Cerebellar cortex (tissue), 1 donor: Measurements from ENCODE around the gene KLHL36.

Experiments used
- DNase-seq: peaks from one replicate; pipeline ENCODE4 v3.0.0-alpha.2; 2015; ENCODE audit warnings: low spot score

Gene KLHL36

DNA sequence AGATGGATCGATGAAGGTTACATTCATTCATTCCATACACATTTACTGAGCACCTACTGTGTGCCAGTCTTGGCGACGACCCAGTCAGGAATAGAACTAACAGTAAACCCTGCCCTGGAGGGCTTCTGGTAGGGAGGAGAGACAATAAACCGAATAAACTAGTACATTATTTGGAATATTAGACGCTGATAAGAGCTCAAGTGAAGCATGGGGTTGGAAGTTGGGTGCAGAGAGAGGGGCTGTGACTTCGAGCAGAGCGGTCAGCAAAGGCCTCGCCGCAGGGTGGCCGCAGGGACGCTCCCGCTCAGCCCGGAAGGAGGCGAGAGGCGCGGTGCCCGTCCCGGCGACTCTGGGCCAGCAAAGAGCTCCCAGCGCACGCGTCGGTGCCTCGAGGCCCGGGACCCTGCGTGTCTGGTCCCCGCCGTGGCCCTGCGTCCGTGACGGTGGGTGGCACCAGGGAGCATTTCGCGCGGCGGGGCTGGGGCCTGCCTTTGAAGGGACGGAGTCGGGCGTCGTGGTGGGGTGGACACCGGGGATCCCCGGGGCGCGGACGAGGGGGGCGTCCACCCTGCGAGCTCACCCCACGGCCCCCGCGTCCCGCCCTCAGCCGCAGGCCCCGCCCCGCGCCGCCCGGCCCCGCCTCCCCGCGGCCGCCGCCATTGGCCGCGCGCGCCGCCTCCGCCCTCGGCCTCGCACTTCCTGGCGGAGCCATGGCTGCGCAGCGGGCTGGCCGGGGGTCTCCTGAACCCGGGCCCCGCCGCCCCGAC, at the start of gene KLHL36:
Gene KLHL36 (plus strand): TSS at position 684 of the 767 bp plus-strand sequence. CDS start 2,357 bp downstream, outside the sequence.
- DNase-seq: peak; percentile 19

DNA sequence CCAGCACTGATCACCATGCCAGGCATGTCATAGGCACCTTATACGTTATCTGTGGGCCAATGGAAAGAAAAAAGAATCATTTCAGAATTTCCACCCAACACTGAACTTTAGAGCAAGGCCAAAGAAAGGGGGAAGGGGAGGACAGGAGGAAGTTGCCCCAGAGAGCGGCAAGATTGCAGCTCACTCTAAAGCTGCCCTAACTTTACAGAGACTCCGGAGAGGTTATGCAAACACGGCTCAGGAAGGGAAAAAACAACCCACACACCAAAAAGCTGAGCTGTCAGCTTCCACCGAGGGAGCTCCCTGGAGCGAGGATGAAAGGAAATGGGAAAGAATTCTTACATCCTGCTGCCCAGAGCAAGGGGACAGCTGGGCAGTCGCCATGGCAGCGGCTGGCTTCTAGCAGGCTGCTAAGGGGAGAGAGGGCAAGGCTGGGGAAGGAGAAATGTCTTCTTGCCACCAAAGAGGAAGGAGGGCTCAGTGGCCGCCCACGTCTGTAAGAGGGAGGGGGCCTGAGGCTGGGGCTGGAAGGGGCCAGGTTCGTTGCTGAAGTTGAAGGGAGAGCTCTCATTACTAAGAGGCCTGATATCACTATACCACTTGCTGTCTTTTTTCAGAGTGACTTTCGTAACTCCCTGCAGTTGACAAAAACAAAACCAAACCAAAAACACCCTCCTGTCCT, 48.6 kb upstream of the KLHL36 start:
- peak; percentile 29 for DNase-seq

GRCh38 chr16:84600343-84601229, 47.7 kb upstream of the KLHL36 start:
- no peak for DNase-seq

DNA sequence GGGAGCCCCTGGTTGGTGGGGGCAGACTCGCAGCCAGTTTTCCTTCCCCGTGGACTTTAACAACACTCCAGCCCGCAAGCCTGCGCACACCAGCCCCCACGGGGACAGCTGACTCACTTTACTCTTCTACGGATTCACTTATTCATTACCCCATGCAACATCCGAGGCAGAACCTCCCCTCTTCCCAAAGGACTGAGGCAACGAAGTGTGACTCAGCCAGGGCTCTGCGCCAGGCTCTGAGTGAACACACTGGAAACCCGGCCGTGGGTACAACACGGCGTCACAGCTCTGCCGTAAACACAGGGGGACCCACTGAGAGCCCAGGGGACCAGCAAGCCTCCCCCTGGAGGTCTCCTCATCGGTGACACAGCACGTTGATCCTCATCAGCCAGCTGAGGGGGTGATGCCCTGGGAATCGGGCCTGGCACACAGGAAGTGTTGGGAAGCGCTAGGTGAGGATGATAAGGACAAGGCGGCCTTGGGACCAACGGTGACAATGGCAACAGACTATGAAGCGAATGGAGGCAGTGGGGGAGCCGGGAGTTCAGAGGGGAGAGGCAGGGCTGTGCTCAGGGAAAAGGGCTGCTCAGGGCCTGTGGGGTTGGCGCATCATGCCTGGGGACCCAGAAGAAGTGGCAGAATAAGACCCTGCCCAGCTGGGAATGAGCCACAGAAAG, 45.0 kb upstream of the KLHL36 start:
- DNase-seq: no peak

DNA sequence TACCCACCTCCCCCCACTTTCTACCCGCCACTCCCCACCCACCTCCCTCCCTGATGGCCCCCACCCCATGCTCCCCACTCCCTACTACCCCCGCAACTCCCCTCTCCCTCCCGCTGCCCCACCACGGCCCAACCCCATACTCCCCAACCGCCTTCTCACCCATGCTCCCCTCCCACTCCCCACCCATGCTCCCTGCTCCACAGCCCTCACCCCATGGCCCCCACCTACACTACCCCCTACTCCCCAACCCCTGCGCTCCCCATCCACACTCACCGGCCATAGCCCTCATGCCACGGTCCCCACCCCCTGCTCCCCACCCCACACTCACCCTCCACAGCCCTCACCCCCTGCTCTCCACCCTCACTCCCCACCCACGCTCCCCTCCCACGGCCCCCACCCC, 44.4 kb upstream of the KLHL36 start:
- no peak for DNase-seq

DNA sequence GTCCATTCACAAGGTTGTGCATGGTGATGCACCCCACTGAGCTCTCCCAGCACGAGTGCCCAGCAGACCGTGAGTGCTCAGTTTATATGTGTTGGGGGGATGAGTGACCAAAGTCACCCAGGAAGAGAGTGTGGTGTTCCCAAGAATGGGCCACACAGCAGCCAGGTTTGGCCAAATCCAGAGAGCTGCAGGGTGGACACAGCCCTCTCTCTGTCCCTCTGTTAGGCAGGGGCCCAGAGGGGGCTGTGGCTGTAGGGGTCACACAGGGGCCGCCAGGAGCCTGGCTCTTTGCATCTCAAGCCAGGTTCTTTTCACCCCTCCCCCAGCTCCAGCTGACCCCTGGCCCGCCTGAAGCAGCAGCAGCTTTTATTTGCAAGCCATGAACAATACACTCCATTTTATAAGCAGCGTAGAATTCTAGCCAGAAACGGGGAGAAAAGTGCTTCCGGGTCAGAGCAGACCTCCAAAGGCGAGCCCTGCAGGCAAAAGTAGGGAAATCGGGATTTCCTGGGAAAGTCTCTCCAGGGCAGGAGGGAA, 43.8 kb upstream of the KLHL36 start:
- no peak for DNase-seq

- no peak for DNase-seq
These were observed 42.9 kb upstream of the KLHL36 start for GRCh38 chr16:84605339-84605848.

DNA sequence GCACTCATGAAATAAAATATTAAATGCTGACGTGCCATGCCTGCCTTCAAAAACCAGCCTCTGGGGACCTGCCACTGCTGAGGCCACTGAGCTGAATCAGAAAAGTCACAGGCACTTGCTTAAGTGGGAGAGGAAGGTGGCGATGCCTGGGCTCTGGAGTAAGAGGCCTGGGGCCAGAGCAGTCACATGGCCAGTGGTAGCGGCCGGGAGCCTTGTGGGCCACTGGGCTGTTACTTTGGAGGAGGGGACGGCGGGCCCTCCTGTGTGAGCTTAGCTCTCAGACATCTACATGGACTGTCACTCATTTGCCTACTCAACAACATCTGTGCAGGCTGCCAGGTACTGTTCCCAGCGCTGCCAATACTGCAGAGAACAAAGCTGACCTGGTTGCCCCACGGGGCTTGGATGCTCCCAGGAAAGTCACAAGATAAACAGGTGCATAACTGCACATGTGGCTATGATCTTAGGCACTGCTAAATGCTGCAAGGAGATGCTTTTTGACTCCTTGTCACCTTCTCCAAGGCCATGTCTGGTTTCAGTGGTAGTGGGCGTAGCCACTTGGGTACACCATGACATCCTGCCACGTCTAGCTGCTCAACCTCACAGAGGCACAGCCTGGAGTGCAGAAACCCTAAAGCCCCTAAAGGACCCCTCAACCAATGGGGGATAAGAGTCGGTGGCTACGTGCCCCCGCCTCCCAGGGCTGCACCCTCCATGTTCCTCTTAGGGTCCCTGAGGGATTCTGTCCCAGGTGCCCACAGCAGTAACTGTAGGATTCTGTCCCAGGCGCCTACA, 42.0 kb upstream of the KLHL36 start:
- DNase-seq: no peak

DNA sequence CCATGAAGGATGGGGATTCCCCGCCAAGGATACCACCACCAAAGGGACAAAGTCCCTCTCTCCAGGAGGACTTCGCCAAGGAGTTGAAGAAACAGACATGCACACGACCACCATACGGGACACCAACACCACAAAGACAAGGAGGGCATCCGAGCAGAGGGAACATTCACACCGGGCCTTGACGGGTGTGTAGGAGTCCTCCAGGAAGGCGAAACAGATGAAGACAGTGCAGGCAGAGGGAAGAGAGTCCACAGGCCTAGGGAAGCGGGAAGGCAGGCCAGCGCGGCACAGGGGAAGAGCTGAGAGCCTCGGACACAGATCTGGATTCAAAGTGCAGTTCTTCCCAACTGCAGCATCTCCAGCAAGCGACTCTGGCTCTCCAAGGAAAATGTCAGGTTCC, 41.2 kb upstream of the KLHL36 start:
- no peak for DNase-seq

GRCh38 chr16:84607694-84608093, 40.6 kb upstream of the KLHL36 start:
- DNase-seq: no peak

DNA sequence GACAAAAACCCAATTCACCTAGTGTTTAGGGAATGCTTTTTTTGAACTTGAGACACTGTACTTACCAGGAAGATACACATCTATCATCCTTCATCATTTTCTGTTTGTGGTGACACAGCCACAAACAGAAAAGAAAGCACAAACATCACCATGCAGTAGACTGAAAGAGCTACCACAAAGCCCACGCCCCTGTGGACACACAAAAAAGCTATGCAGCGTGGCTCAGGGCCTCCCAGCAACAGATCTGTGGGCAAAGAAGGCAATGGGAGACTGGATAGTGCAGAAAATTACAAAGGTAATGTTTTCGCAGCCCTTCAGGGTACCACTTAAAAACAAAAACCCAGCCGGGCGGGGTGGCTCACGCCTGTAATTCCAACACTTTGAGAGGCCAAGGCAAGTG, 40.0 kb upstream of the KLHL36 start:
- DNase-seq: no peak

- no peak for DNase-seq
These were observed 38.6 kb upstream of the KLHL36 start for GRCh38 chr16:84609563-84610177.

GRCh38 chr16:84610376-84610775, 37.9 kb upstream of the KLHL36 start:
- DNase-seq: no peak

- DNase-seq: no peak
These were observed 37.3 kb upstream of the KLHL36 start for GRCh38 chr16:84611041-84611440.

GRCh38 chr16:84612686-84613085, 35.6 kb upstream of the KLHL36 start:
- no peak for DNase-seq

DNA sequence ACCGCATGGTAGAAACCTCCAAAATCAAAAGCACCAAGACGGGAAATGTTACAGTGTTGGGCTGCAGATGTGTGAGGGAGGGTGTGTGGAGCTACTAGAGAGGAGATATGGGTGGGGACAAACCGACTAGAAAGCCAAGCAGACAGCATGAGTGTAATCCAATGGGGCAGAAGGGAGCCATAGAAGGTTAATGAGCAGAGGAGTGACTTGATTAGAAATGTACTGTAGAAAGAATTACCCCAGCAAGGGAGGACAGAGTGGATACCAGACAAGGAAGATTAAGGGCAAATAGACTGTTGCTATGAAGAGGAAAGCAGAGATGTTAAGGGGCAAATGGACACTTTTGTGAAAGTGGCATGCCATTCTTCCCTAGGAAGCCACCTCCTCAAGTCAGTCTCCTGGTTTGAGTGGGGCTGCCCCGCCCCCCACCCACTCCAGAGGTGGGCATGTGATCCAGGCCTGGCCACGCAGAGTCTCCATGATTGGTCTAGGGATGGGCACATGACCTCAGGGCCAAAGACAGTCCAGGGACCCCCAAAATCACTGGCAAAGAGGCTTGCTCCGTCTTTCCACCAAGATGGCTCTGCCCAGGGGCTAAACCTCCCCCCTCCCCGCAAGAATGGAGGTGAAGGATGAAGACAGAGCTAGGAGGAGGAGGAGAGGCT, 34.8 kb upstream of the KLHL36 start:
- DNase-seq: no peak

DNA sequence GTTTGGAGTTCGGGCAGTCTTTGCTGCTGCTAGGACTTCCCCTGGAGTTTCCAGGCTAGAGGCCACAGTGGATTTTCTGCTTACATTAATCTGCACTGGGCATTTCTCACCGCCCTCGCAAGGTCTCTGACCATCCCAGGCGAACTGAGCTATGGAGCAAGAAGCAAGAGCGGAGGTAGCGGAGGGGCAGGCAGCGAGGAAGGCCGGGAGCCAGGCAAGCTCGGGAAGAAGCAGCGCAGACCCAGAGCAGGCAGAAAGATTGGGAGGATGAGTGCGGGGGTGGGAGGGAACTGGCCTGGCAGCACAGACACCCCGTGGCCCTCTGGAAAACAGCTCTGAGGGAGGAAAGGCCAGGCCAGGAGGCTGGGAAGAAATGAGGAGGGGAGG, 34.2 kb upstream of the KLHL36 start:
- no peak for DNase-seq

DNA sequence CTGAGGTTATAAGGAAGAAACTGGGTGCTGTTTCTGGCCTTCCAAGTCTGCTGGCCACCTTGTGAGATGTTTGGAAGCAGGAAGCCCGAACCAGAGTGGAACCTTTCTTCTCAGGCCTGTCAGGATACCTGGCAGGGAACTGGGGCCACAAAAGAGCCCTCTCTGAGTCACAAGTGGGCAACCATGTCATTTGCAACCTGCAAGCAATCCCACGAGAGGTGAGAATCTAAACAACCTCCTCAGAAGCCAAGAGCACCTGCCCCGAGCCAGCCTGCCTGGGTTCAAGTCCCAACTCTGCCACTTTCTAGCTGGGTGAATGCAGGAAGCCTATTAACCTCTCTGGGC, 33.7 kb upstream of the KLHL36 start:
- no peak for DNase-seq

DNA sequence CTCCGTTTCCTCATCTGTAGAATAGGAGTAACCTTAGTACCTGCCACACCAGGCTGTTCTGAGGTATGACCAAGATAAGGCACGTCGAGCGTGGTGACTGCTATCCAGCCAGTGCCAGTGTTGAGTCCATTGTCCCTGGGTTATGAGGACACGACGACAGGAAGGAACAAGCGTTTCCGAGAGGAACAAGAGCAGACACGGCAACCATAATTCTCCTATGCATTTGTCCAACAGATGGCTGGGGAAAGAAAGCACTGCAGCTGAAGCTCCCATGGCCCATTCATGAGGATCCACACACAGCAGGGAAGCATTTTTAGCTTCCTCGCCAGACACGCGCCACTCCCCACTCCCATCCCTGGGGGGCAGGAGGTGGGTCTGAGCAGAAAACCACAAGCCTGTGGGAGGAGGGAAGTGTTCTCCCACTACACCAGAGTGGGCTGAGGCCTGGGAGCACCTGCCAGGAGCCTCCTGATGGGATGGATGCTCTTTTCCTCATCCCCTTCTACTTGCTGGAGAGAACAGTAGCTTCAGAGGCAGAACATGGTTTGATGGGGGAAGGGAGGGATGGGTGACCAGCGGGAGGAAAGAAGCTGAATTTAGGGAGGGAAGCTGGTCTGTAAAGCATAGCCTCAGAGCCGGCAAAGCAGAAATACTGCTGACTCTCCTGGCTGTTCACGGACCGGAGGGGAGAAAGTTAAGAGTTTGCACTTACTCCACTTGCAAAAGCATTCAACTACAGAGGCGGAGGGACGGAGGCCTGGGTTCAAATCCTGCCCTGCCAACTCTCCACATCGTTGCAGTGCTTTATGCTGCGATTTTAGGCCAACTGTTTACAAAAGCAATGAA, 33.1 kb upstream of the KLHL36 start:
- DNase-seq: no peak
